Testis (tissue), 3 donors: ENCODE measurements around the gene TGM1. TPM values are rescaled to one million over a fixed set of nuclear protein-coding genes. Genes with fewer than 3 reads are reported as not detected.
A peak's percentile ranks its signal among the peaks of the same experiment; 100 is the strongest.

Experiments used
- DNase-seq: peaks from one replicate; pipeline ENCODE4 v3.0.0-alpha.2; 2019
- H3K27ac ChIP-seq, 2 donors: fragments of 200-600 bp; sonication (generic); one replicate each; pipeline ENCODE4 v1.5.1; 2019
- H3K27me3 ChIP-seq: fragments of 200-600 bp; sonication (generic); one replicate; pipeline ENCODE4 v1.5.1; 2019
- H3K36me3 ChIP-seq: fragments of 200-600 bp; sonication (generic); one replicate; pipeline ENCODE4 v1.5.1; 2017; ENCODE audit warnings: low read depth; ENCODE audit errors: missing control alignments
- H3K4me1 ChIP-seq: fragments of 200-600 bp; sonication (generic); one replicate; pipeline ENCODE4 v1.5.1; 2019
- H3K4me3 ChIP-seq, 2 donors: fragments of 200-600 bp; sonication (generic); one replicate each; pipeline ENCODE4 v1.5.1; 2017 to 2019
- H3K9me3 ChIP-seq: fragments of 200-600 bp; sonication (generic); one replicate; pipeline ENCODE4 v1.5.1; 2017
- CTCF ChIP-seq, 3 experiments: fragments of 450-650 bp in 2 of 3; fragments of 200-600 bp in 1 of 3; sonication (generic) in 1 of 3; IDR thresholded peaks; one replicate each; pipeline ENCODE4 v1.5.1; 2016 to 2019; ENCODE audit warnings: antibody characterized with exemption in 3 of 3, mild to moderate bottlenecking in 2 of 3, moderate library complexity in 1 of 3
- POLR2A ChIP-seq: fragments of 450-650 bp; IDR thresholded peaks from one replicate; pipeline ENCODE4 v1.6.1; 2017; ENCODE audit warnings: antibody characterized with exemption, mild to moderate bottlenecking, moderate library complexity
- WGBS, 2 donors: methylation state at CpG; one replicate each; pipeline ENCODE4 v1.1.5; 2018; 5-methylcytosine and 5-hydroxymethylcytosine counted together
- intact Hi-C: fragments of 100-400 bp; cut with DNase I; formaldehyde crosslinking; loops from one replicate; pipeline ENCODE4 v1.15.1; 2023; ENCODE audit warnings: low total_unique reads
- polyA plus RNA-seq: library from polyadenylated mRNA; stranded (reverse); fragments of 350-450 nt; fragmentation: Illumina TruSeq; extraction: RNeasy Lipid Tissue Mini Kit (QIAGEN cat#74804); gene quantifications from one replicate; pipeline ENCODE4 v1.2.3, GENCODE V29; 2014; ENCODE audit warnings: low read depth, low replicate concordance; ENCODE audit not compliant: insufficient read depth
- total RNA-seq, 2 donors: library from RNA; depleted of rRNA; stranded (reverse); fragments of >200 nt; gene quantifications; one replicate each; pipeline ENCODE4 v1.2.3, GENCODE V29; 2016

The TGM1 gene
- total and polyA plus RNA-seq, 3 donors from 2014 or later = 3.6 to 10.5 (median 5.4) TPM

GRCh38 chr14:24240110-24240918 lies 22.7 kb downstream of the TGM1 start:
- Histone ChIP-seq H3K4me3 (no peak overlapping the region), H3K36me3 (no peaks in the 10 kb centered on the region), H3K27me3 (no peaks in the 10 kb centered on the region), H3K9me3 (no peaks in the 10 kb centered on the region), H3K4me1 (peaks cover 18% of the 10 kb centered on the region), H3K27ac (peak overlapping the region in 1 of 2 donors; percentile 37)
- WGBS, 2 donors = 65 to 79% methylated on average over 9 of the region's 9 CpGs
- no peak for DNase-seq
- intact Hi-C loops = loop anchor here (5.0 kb wide), 1 partner anchor 62 kb away; no protein-coding TSS in a partner anchor
- TF ChIP-seq CTCF (IDR thresholded peaks at IDR 0.05) = no peak
- no peak for TF ChIP-seq POLR2A

DNA sequence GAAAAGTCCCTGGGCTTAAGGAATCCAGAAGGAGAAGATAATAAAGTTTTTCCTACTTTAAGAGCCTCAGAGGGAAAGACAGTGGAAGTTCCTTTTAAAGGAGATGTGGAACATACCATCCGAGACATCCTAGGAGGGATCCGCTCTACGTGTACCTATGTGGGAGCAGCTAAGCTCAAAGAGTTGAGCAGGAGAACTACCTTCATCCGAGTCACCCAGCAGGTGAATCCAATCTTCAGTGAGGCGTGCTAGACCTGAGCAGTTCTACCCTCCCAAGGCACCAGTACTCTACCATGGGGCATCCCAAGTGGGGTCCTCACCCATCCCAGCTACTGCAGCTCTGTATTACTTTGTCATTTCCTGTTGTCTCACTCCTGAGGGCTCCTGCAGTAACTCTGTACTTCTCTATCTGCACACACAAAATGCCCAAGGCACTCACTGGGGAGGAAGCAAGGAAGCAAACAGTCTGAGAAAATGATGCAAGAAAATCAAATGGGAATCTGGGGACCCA lies 24.4 kb downstream of the TGM1 start:
- Histone ChIP-seq H3K27me3 (no peaks in the 10 kb centered on the region), H3K27ac (no peak overlapping the region), H3K4me1 (peaks cover 22% of the 10 kb centered on the region), H3K36me3 (no peaks in the 10 kb centered on the region), H3K4me3 (no peak overlapping the region), H3K9me3 (no peaks in the 10 kb centered on the region)
- no peak for DNase-seq
- WGBS, 2 donors = 88 to 92% methylated on average over 5 of the region's 5 CpGs
- intact Hi-C loops = no loop called here
- no peak for TF ChIP-seq POLR2A

DNA sequence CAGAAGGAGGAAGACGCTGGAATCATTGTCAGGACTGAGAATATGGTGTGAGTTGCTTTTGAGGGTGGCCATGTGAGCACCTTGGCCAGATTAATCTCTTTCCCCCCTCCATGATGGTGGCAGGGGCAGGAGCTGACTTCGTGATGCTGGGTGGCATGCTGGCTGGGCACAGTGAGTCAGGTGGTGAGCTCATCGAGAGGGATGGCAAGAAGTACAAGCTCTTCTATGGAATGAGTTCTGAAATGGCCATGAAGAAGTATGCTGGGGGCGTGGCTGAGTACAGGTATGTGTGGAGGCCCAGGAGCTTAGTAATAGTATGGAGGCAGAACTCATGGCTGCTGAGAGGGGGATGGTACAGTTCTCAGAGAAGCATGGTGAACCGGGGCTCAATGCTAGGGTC lies 24.9 kb downstream of the TGM1 start:
- Histone ChIP-seq H3K4me1 (peaks cover 27% of the 10 kb centered on the region), H3K9me3 (no peaks in the 10 kb centered on the region), H3K27ac (no peak overlapping the region), H3K4me3 (no peak overlapping the region), H3K27me3 (no peaks in the 10 kb centered on the region), H3K36me3 (no peaks in the 10 kb centered on the region)
- intact Hi-C loops = no loop called here
- 83 to 89% methylated on average over 5 of the region's 5 CpGs for WGBS, 2 donors
- no peak for TF ChIP-seq POLR2A
- no peak for TF ChIP-seq CTCF (IDR thresholded peaks at IDR 0.05)
- DNase-seq = no peak

DNA sequence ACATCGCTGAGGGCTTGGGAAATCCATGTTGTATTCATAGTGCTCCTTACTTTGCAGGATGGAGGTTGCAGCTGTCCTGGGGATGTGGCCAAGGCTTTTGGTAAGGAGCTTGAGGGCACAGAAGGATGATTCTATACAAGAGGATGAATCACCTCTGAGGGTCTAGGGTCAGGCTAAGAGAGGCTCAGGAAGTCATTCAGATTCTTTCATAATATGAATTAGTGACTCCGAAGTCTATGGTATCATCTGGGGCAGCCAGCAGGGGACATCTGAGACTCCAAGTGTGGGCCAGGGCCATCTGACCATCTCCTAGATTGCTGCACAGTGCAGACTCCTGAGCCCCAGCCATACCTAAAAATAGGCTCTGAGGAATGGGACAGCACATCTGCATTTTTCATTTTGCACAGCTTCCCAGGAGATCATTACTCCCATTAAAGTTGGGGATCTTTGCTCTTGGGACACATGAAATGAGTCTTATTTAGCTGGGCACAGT lies 25.5 kb downstream of the TGM1 start:
- Histone ChIP-seq H3K27me3 (no peaks in the 10 kb centered on the region), H3K36me3 (no peaks in the 10 kb centered on the region), H3K27ac (no peak overlapping the region), H3K4me1 (peaks cover 27% of the 10 kb centered on the region), H3K9me3 (no peaks in the 10 kb centered on the region), H3K4me3 (no peak overlapping the region)
- no peak for DNase-seq
- WGBS, 2 donors = 86 to 94% methylated on average over 2 of the region's 2 CpGs
- TF ChIP-seq POLR2A (no peak), CTCF (IDR thresholded peaks at IDR 0.05) (no peak)
- intact Hi-C loops = no loop called here

DNA sequence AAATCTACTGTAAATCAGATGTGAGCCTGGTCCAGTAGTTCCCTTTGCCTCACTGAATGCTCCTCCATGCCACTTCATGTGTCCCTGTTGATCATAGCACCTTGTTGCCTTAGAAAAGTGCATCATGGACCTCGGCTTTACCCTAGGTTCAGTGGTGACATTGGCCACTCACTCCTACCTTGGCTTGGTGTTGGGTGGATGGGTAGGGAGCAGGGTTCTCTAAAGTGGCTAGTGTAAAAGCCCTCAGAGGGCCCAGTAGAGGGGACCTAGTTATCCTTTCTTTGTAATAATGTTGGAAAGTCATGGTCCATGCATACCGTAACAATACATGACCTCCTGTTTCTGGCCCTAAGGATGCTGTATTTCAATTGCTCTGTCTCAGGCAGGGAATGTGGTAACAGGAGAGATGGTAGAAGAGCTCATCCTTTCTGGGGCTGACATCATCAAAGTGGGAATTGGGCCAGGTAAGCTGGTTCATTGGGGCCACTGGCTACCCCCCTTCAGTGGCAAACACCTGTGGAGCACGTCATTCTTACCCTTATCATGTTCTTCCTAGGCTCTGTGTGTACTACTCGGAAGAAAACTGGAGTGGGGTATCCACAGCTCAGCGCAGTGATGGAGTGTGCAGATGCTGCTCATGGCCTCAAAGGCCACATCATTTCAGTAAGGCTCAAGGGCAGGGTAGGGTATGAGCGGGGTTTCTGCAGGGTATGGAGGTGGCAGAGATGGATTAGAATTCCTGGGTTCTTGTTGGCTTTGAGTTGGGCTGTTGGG lies 26.1 kb downstream of the TGM1 start:
- H3K4me3 ChIP-seq = no peak overlapping the region
- no peaks in the 10 kb centered on the region for H3K36me3 ChIP-seq
- no peak overlapping the region for H3K27ac ChIP-seq
- no peak for DNase-seq
- TF ChIP-seq POLR2A (no peak), CTCF (IDR thresholded peaks at IDR 0.05) (no peak)
- intact Hi-C loops = no loop called here
- H3K4me1 ChIP-seq = peaks cover 27% of the 10 kb centered on the region
- no peaks in the 10 kb centered on the region for H3K27me3 ChIP-seq
- 90 to 92% methylated on average over 6 of the region's 6 CpGs for WGBS, 2 donors
- H3K9me3 ChIP-seq = no peaks in the 10 kb centered on the region
